22Rv1 (cell line): ENCODE results near the gene LRRN4.

Experiments
- ZFX ChIP-seq: fragments of 450-650 bp; IDR thresholded peaks from 2 replicates; pipeline ENCODE4 v1.6.1; 2017; ENCODE audit warnings: antibody characterized with exemption, borderline replicate concordance
- TF ChIP-seq, protein P1 (sequence below): fragments of 450-650 bp; IDR thresholded peaks from 2 replicates; pipeline ENCODE4 v1.5.1; 2017; ENCODE audit warnings: mild to moderate bottlenecking

- TF ChIP-seq, protein P1, sequence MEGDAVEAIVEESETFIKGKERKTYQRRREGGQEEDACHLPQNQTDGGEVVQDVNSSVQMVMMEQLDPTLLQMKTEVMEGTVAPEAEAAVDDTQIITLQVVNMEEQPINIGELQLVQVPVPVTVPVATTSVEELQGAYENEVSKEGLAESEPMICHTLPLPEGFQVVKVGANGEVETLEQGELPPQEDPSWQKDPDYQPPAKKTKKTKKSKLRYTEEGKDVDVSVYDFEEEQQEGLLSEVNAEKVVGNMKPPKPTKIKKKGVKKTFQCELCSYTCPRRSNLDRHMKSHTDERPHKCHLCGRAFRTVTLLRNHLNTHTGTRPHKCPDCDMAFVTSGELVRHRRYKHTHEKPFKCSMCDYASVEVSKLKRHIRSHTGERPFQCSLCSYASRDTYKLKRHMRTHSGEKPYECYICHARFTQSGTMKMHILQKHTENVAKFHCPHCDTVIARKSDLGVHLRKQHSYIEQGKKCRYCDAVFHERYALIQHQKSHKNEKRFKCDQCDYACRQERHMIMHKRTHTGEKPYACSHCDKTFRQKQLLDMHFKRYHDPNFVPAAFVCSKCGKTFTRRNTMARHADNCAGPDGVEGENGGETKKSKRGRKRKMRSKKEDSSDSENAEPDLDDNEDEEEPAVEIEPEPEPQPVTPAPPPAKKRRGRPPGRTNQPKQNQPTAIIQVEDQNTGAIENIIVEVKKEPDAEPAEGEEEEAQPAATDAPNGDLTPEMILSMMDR, result no peak
- TF ChIP-seq ZFX, result no peak
Observed at GRCh38 chr20:6045566-6045965, 8.3 kb downstream of the LRRN4 start.
